HTERT RPE-1 (cell line): Measurements from ENCODE around the gene CXorf65.

Experiments
- in situ Hi-C: fragments of 300-500 bp; cut with MboI; formaldehyde crosslinking; loops from 4 replicates; pipeline ENCODE4 v1.14.3; 2020; ENCODE audit warnings: low sequenced_read_pairs

Gene CXorf65

DNA sequence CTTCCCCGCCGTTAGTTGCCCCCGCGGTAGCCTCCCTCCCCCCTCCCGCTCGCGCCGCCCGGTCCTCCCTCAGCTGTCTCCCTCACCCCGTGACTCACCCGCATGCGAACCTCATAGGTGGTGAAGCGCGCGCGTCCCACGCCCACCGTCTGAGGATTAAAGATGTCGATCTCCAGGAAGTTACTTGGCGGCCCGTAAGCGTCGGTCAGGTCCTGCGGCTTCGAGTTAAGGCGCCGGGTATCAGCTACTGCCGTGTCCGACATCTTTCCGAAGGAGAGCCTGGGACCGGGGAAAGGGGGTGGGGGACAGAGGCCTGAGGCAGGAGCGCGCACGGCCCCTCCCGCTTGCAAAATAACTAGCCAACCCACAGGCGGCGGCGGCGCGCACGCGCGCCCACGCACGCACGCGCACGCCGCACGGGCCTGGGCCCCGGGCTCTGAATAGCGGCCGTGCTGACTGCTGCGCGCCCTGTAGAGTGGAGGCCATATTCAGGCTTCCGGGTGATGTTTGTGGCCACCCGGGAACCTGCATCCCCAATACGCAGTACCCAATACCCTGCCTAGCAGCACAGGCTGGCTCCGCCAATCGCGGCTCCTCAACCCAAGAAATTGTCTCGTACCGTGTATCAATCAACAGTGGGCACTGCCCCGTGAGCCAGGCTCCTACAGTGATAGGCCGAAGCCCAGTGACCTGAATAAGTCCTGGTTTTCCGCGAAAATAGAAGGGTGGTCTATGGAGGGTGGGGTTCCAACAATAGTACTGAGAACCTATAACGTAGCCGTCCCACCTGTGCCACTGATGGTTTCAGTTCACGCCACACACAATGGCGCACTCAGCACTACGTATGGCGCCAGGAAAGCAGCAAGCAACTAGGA lies 38.3 kb downstream of the CXorf65 start, which contains the start of gene SNX12:
SNX12 (minus strand) TSS at position 291 of the 875 bp plus-strand sequence; CDS start at position 263, 28 bp downstream.
- in situ Hi-C loops: no loop called here

DNA sequence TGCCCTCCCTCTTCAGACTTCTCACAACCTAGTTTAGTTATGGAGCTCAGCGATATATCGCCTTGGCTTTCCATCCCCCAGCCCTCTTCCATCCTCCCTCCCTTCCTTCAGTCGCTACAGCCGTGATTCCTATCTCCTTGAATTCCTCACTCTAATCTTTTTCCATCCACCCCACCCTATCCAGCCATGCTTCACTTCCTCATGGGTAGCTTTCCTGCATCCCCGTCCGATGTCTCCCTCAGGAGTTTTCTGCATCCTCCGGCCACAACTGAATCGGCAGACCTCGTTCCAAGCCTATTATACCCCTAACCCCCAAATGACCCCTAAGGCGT lies 38.9 kb downstream of the CXorf65 start:
- in situ Hi-C loops: no loop called here

GRCh38 chrX:71067089-71067488 lies 39.5 kb downstream of the CXorf65 start:
- in situ Hi-C loops: no loop called here

- in situ Hi-C loops: no loop called here
These were observed 46.4 kb downstream of the CXorf65 start for GRCh38 chrX:71060127-71060526.

GRCh38 chrX:71057848-71058530 lies 48.6 kb downstream of the CXorf65 start:
- in situ Hi-C loops: no loop called here

DNA sequence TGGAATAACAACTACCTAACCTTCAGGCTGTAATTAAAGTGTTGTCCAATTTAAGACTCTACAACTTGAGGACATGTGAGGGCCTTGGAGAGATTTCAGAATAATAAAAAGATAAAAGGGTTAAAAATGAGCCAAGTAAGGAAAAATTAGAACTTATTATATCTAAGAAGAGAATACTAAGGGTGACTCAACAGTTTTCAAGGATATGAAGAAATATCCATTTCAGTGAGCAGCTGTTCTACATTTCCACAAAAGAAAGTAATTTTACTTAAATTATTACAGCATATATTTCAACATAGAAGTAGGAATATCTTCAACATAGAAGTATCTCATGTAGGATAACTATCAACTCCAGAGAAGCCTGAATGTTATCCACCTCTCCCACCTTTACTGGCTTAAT lies 49.7 kb downstream of the CXorf65 start:
- in situ Hi-C loops: no loop called here
